Endothelial cell of umbilical vein (primary cell): ENCODE data around the gene C17orf113.

Experiments
- CTCF ChIP-seq, 2 donors: IDR thresholded peaks; 1 replicate in 1 of 2; 2 replicates in 1 of 2; pipeline ENCODE4 v1.5.1; 2011; ENCODE audit warnings: low read length in 2 of 2, mild to moderate bottlenecking in 2 of 2, moderate library complexity in 2 of 2, control low read depth in 1 of 2, inconsistent platforms in 1 of 2, low read depth in 1 of 2; ENCODE audit not compliant: insufficient read depth in 1 of 2; ENCODE audit errors: extremely low read depth in 1 of 2
- POLR2AphosphoS5 ChIP-seq: IDR thresholded peaks from 2 replicates; pipeline ENCODE4 v1.6.1; 2012; ENCODE audit warnings: low read depth, mild to moderate bottlenecking, control low read depth, low read length, moderate library complexity; ENCODE audit not compliant: insufficient read depth

- TF ChIP-seq CTCF (IDR thresholded peaks at IDR 0.05; ENCODE audit: extremely low read depth in 1 of 2, insufficient read depth in 1 of 2, low read depth in 1 of 2, low read length in 2 of 2), result no peak
- no peak for TF ChIP-seq POLR2AphosphoS5
Measured at GRCh38 chr17:42026857-42027589, 23.4 kb downstream of the C17orf113 start.
